B cell (primary cell): ENCODE measurements around the gene ASB18.

ENCODE experiments used
- EZH2 ChIP-seq: IDR thresholded peaks from 2 replicates; pipeline ENCODE4 v1.6.1; 2012; ENCODE audit warnings: borderline replicate concordance, low read depth, mild to moderate bottlenecking, moderate library complexity, low read length; ENCODE audit not compliant: insufficient read depth, poor library complexity, severe bottlenecking
- TF ChIP-seq, protein P1 (sequence below): fragments of 200-600 bp; IDR thresholded peaks from one replicate; pipeline ENCODE4 v1.8.0; 2022; ENCODE audit warnings: antibody characterized with exemption, mild to moderate bottlenecking

DNA sequence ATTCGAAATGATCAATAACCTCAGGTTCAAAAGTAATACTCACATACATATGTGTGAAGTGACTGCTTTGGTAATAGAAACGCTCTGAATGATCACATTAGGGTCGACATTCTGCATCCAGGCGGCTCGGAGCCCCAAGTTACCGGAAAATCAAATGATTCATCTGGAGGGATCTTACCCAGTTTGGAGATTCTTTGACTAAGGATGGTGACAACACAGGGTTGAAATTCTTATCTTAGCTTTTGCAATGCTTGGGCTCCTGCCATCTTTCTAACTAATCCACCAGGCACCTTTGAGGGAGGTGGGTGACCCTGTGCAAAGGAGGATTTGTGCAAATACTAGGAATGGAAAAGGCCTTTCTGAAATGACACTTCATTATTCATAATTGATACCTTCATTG lies 106.8 kb downstream of the ASB18 start:
- TF ChIP-seq, protein P1, sequence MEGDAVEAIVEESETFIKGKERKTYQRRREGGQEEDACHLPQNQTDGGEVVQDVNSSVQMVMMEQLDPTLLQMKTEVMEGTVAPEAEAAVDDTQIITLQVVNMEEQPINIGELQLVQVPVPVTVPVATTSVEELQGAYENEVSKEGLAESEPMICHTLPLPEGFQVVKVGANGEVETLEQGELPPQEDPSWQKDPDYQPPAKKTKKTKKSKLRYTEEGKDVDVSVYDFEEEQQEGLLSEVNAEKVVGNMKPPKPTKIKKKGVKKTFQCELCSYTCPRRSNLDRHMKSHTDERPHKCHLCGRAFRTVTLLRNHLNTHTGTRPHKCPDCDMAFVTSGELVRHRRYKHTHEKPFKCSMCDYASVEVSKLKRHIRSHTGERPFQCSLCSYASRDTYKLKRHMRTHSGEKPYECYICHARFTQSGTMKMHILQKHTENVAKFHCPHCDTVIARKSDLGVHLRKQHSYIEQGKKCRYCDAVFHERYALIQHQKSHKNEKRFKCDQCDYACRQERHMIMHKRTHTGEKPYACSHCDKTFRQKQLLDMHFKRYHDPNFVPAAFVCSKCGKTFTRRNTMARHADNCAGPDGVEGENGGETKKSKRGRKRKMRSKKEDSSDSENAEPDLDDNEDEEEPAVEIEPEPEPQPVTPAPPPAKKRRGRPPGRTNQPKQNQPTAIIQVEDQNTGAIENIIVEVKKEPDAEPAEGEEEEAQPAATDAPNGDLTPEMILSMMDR = no peak
- no peak for TF ChIP-seq EZH2
